DOHH2 (cell line): ENCODE results near the gene PCBP2.

ENCODE experiments used
- H3F3A ChIP-seq: fragments of 200-600 bp; sonication (generic), shearing (Covaris generic); 2 replicates; pipeline ENCODE4 v1.6.0; 2016; ENCODE audit warnings: antibody characterized with exemption, mild to moderate bottlenecking; ENCODE audit not compliant: control insufficient read depth, insufficient read depth
- H3K27ac ChIP-seq: fragments of 200-600 bp; sonication (generic); 2 replicates; pipeline ENCODE4 v1.5.1; 2014; ENCODE audit warnings: low read depth, mild to moderate bottlenecking, low read length, moderate library complexity
- H3K27me3 ChIP-seq: fragments of 200-600 bp; sonication (generic); 2 replicates; pipeline ENCODE4 v1.6.1; 2014; ENCODE audit warnings: mild to moderate bottlenecking, low read length, mixed read lengths; ENCODE audit not compliant: control insufficient read depth
- H3K36me3 ChIP-seq: fragments of 200-600 bp; sonication (generic); 2 replicates; pipeline ENCODE4 v1.6.1; 2014; ENCODE audit warnings: mild to moderate bottlenecking, low read length, moderate library complexity, mixed read lengths; ENCODE audit not compliant: control insufficient read depth
- H3K4me1 ChIP-seq: fragments of 200-600 bp; sonication (generic); 2 replicates; pipeline ENCODE4 v1.6.1; 2014; ENCODE audit warnings: mild to moderate bottlenecking, low read length, mixed read lengths; ENCODE audit not compliant: control insufficient read depth
- H3K4me2 ChIP-seq: fragments of 200-600 bp; sonication (generic); 2 replicates; pipeline ENCODE4 v1.6.0; 2014; ENCODE audit warnings: mild to moderate bottlenecking, low read length, moderate library complexity
- H3K4me3 ChIP-seq: fragments of 200-600 bp; sonication (generic); 2 replicates; pipeline ENCODE4 v1.5.1; 2014; ENCODE audit warnings: mild to moderate bottlenecking, low read length, mixed read lengths
- H3K79me2 ChIP-seq: fragments of 200-600 bp; sonication (generic); 2 replicates; pipeline ENCODE4 v1.6.1; 2014; ENCODE audit warnings: mild to moderate bottlenecking, low read length, mixed read lengths; ENCODE audit not compliant: control insufficient read depth
- H3K9me2 ChIP-seq: fragments of 200-600 bp; sonication (generic); replicated peaks from 2 replicates; pipeline ENCODE4 v1.6.1; 2014; ENCODE audit warnings: mild to moderate bottlenecking, low read length, mixed read lengths; ENCODE audit not compliant: control insufficient read depth
- H3K9me3 ChIP-seq: fragments of 200-600 bp; sonication (generic); 2 replicates; pipeline ENCODE4 v1.6.1; 2014; ENCODE audit warnings: antibody characterized with exemption, low read length, mixed read lengths; ENCODE audit not compliant: control insufficient read depth, insufficient read depth
- H4K20me1 ChIP-seq: fragments of 200-600 bp; sonication (generic); 2 replicates; pipeline ENCODE4 v1.6.0; 2014; ENCODE audit warnings: low read depth, mild to moderate bottlenecking, antibody characterized with exemption, low read length, moderate library complexity; ENCODE audit not compliant: control insufficient read depth, insufficient read depth
- CTCF ChIP-seq: fragments of 200-600 bp; sonication (generic); IDR thresholded peaks from one replicate; pipeline ENCODE4 v1.5.1; 2014; ENCODE audit warnings: antibody characterized with exemption, mild to moderate bottlenecking, low read depth, low read length; ENCODE audit not compliant: poor library complexity, severe bottlenecking
- EZH2phosphoT487 ChIP-seq: fragments of 200-600 bp; sonication (generic); IDR thresholded peaks from 2 replicates; pipeline ENCODE4 v1.6.1; 2017; ENCODE audit warnings: borderline replicate concordance, mild to moderate bottlenecking, antibody characterized with exemption, low read length, moderate library complexity, mixed read lengths

The PCBP2 gene

DNA sequence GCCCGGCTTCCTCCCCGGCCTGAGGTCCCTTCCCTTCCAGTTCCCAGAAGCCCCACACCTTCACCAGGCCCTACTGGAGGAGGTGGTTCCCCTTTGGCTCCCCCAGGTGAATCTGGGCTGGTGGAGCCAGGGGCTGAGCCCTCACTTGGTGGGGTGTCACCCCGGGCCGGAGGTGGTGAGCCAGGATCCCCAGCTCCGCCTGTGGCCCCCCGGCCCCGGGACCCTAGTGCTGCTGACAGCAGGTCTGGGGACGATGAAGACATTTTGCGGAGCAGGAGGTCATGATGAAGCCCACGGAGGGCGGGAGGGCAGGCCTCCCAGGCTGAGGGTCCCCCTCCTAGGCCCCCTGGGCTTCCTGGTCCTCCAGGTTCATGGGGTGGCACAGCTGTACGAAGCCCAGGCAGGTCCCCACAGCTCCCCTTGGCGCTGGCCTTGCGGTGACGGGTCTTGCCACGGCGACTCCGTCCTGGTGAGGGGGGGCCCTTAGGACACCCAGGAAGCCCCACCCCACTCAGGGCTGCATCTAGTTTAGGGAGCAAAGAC lies 30.8 kb downstream of the PCBP2 start:
- no peak overlapping the region for H3K4me3 ChIP-seq
- no peak overlapping the region for H3K4me2 ChIP-seq
- H3K9me2 ChIP-seq, result no peaks in the 10 kb centered on the region
- H3K27me3 ChIP-seq, result no peaks in the 10 kb centered on the region
- no peak for TF ChIP-seq CTCF
- no peak for TF ChIP-seq EZH2phosphoT487
- no peaks in the 10 kb centered on the region for H3K9me3 ChIP-seq
- no peaks in the 10 kb centered on the region for H3K4me1 ChIP-seq
- H3F3A ChIP-seq, result peaks cover 56% of the 10 kb centered on the region
- H3K36me3 ChIP-seq, result peaks cover 79% of the 10 kb centered on the region
- H4K20me1 ChIP-seq, result peaks cover 20% of the 10 kb centered on the region
- H3K79me2 ChIP-seq, result peaks cover 3% of the 10 kb centered on the region
- no peak overlapping the region for H3K27ac ChIP-seq

- Histone ChIP-seq H4K20me1 (peaks cover 20% of the 10 kb centered on the region), H3F3A (peaks cover 51% of the 10 kb centered on the region), H3K27me3 (no peaks in the 10 kb centered on the region), H3K27ac (no peak overlapping the region), H3K9me2 (no peaks in the 10 kb centered on the region), H3K4me3 (no peak overlapping the region), H3K4me2 (no peak overlapping the region), H3K4me1 (no peaks in the 10 kb centered on the region), H3K36me3 (peaks cover 72% of the 10 kb centered on the region), H3K79me2 (no peaks in the 10 kb centered on the region), H3K9me3 (no peaks in the 10 kb centered on the region)
- TF ChIP-seq EZH2phosphoT487 (no peak), CTCF (no peak)
Measured at GRCh38 chr12:53483225-53483978, 31.5 kb downstream of the PCBP2 start.

GRCh38 chr12:53483979-53484377 lies 32.1 kb downstream of the PCBP2 start:
- H3K4me1 ChIP-seq, result no peaks in the 10 kb centered on the region
- H3K36me3 ChIP-seq, result peaks cover 66% of the 10 kb centered on the region
- no peaks in the 10 kb centered on the region for H3K79me2 ChIP-seq
- no peaks in the 10 kb centered on the region for H3K9me3 ChIP-seq
- H3K4me3 ChIP-seq, result no peak overlapping the region
- no peaks in the 10 kb centered on the region for H3K27me3 ChIP-seq
- no peak for TF ChIP-seq CTCF
- TF ChIP-seq EZH2phosphoT487, result no peak
- H3K4me2 ChIP-seq, result no peak overlapping the region
- H3F3A ChIP-seq, result peaks cover 45% of the 10 kb centered on the region
- H3K9me2 ChIP-seq, result no peaks in the 10 kb centered on the region
- H4K20me1 ChIP-seq, result peaks cover 18% of the 10 kb centered on the region
- no peak overlapping the region for H3K27ac ChIP-seq
